HCT116 (cell line): ENCODE data around the gene PCGF2. TPM values are rescaled to one million over a fixed set of nuclear protein-coding genes. Genes with fewer than 3 reads are reported as not detected.

Experiments used
- ATAC-seq: fragments of 200-7000 bp; cut with Tn5 transposase; 2 replicates; pipeline ENCODE4 v1.9.1; 2020; ENCODE audit warnings: mild to moderate bottlenecking, moderate library complexity
- BruUV-seq: library from RNA; stranded (reverse); fragments of 400-500 nt; replicated peaks from 2 replicates; lab custom pipeline; 2021; lab: Mats Ljungman, UMichigan
- CTCF ChIA-PET: fragments of 300-600 bp; sonication (Branson Sonifier 250); formaldehyde crosslinking; loops from one replicate; lab custom pipeline; 2021; ENCODE audit warnings: antibody characterized with exemption; lab: Charles Lee
- POLR2A ChIA-PET: fragments of 300-600, 350-600 bp; sonication (Branson Sonifier 250); formaldehyde crosslinking; loops from one replicate; lab custom pipeline; 2021; ENCODE audit warnings: antibody characterized with exemption; lab: Charles Lee
- RAD21 ChIA-PET, 2 experiments: fragments of 300-600 bp; sonication (Branson Sonifier 250); formaldehyde crosslinking; loops; one replicate each; lab custom pipeline; 2023; ENCODE audit warnings: low total read pairs in 2 of 2; ENCODE audit not compliant: uncharacterized antibody in 2 of 2, unreplicated experiment in 2 of 2, low non-redundant PET in 1 of 2; lab: Charles Lee
- DNase-seq: peaks from one replicate; pipeline ENCODE4 v3.0.0-alpha.2; 2010; ENCODE audit warnings: low read depth, low spot score
- H2AFZ ChIP-seq: fragments of 200-600 bp; shearing (Covaris generic), sonication (generic); 2 replicates; pipeline ENCODE4 v1.6.1; 2017; ENCODE audit warnings: low read depth, mixed run types, mixed read lengths, antibody characterized with exemption, low read length; ENCODE audit not compliant: poor library complexity, severe bottlenecking
- H3K27ac ChIP-seq: 2 replicates; pipeline ENCODE4 v1.5.1; 2012; ENCODE audit warnings: low read depth, low read length
- H3K27me3 ChIP-seq: fragments of 200-600 bp; sonication (generic); 2 replicates; pipeline ENCODE4 v1.6.1; 2016; ENCODE audit warnings: mixed run types, low read length, mixed read lengths; ENCODE audit not compliant: insufficient read depth
- H3K36me3 ChIP-seq, 2 experiments: fragments of 200-500 bp in 1 of 2; fragments of 200-600 bp in 1 of 2; sonication (Bioruptor generic) in 1 of 2; sonication (generic) in 1 of 2; 2 replicates each; pipeline versions ENCODE4 v1.5.1 to v1.6.1; 2014 to 2016; ENCODE audit warnings: low read length in 2 of 2, inconsistent platforms in 1 of 2, mixed read lengths in 1 of 2, mixed run types in 1 of 2; ENCODE audit not compliant: insufficient read depth in 2 of 2, control insufficient read depth in 1 of 2
- H3K4me1 ChIP-seq, 2 experiments: fragments of 200-600 bp in 1 of 2; sonication (generic) in 1 of 2; 2 replicates each; pipeline versions ENCODE4 v1.5.1 to v1.6.1; 2012 to 2017; ENCODE audit warnings: low read length in 2 of 2, inconsistent platforms in 1 of 2, mild to moderate bottlenecking in 1 of 2, mixed read lengths in 1 of 2, mixed run types in 1 of 2, moderate library complexity in 1 of 2; ENCODE audit not compliant: insufficient read depth in 2 of 2, control insufficient read depth in 1 of 2
- H3K4me2 ChIP-seq: fragments of 200-600 bp; sonication (generic); 2 replicates; pipeline ENCODE4 v1.6.1; 2017; ENCODE audit warnings: mixed run types, low read length, mixed read lengths
- H3K4me3 ChIP-seq, 2 experiments: fragments of 200-600 bp in 1 of 2; sonication (generic) in 1 of 2; replicated peaks in 1 of 2; 2 replicates each; pipeline ENCODE4 v1.5.1; 2011 to 2016; ENCODE audit warnings: low read length in 2 of 2, control low read depth in 1 of 2, low read depth in 1 of 2, mild to moderate bottlenecking in 1 of 2, mixed read lengths in 1 of 2, mixed run types in 1 of 2
- H3K79me2 ChIP-seq: fragments of 200-600 bp; sonication (generic); 2 replicates; pipeline ENCODE4 v1.6.1; 2017; ENCODE audit warnings: mild to moderate bottlenecking, mixed run types, low read length, moderate library complexity, mixed read lengths; ENCODE audit not compliant: insufficient read depth
- H3K9ac ChIP-seq: fragments of 200-600 bp; sonication (generic); 2 replicates; pipeline ENCODE4 v1.6.1; 2016; ENCODE audit warnings: low read length, mixed read lengths
- H3K9me2 ChIP-seq: fragments of 200-600 bp; sonication (generic), shearing (Covaris generic); 2 replicates; pipeline ENCODE4 v1.6.1; 2017; ENCODE audit warnings: mixed run types, mild to moderate bottlenecking, moderate library complexity; ENCODE audit not compliant: insufficient read depth
- H3K9me3 ChIP-seq, 2 experiments: fragments of 200-500 bp in 1 of 2; fragments of 200-600 bp in 1 of 2; sonication (Bioruptor generic) in 1 of 2; sonication (generic) in 1 of 2; 2 replicates each; pipeline ENCODE4 v1.6.1; 2014 to 2017; ENCODE audit warnings: low read length in 2 of 2, mixed read lengths in 2 of 2, inconsistent platforms in 1 of 2, low read depth in 1 of 2, mild to moderate bottlenecking in 1 of 2, mixed run types in 1 of 2, moderate library complexity in 1 of 2; ENCODE audit not compliant: control insufficient read depth in 1 of 2, insufficient read depth in 1 of 2
- H4K20me1 ChIP-seq: fragments of 200-600 bp; sonication (generic), shearing (Covaris generic); 2 replicates; pipeline ENCODE4 v1.6.1; 2017; ENCODE audit warnings: mixed run types, mild to moderate bottlenecking, moderate library complexity; ENCODE audit not compliant: insufficient read depth
- CTCF ChIP-seq, 3 experiments: fragments of 200-600 bp in 1 of 3; sonication (generic) in 1 of 3; IDR thresholded peaks in 2 of 3; conservative IDR thresholded peaks in 1 of 3; 2 replicates each; pipeline ENCODE4 v1.5.1; 2012 to 2017; ENCODE audit warnings: low read depth in 2 of 3, low read length in 2 of 3, antibody characterized with exemption in 1 of 3, borderline replicate concordance in 1 of 3, control low read depth in 1 of 3, mild to moderate bottlenecking in 1 of 3, mixed read lengths in 1 of 3, mixed run types in 1 of 3, moderate library complexity in 1 of 3; ENCODE audit not compliant: insufficient read depth in 1 of 3
- EGR1 ChIP-seq: IDR thresholded peaks from 2 replicates; pipeline ENCODE4 v1.6.1; 2012; ENCODE audit warnings: low read depth
- JUND ChIP-seq: IDR thresholded peaks from 2 replicates; pipeline ENCODE4 v1.6.1; 2012
- SRF ChIP-seq: IDR thresholded peaks from 2 replicates; pipeline ENCODE4 v1.6.1; 2012; ENCODE audit warnings: low read depth
- intact Hi-C: fragments of 100-400 bp; cut with micrococcal nuclease; formaldehyde crosslinking; loops from 2 replicates; pipeline ENCODE4 v1.10.0; 2022
- total RNA-seq: library from RNA; stranded (reverse); gene quantifications from one replicate; pipeline ENCODE4 v1.2.1, GENCODE V29; 2021; ENCODE audit not compliant: unreplicated experiment

The PCGF2 gene
- total RNA-seq, 1 experiment from 2014 or later, result 64.6 TPM

- no peak overlapping the region for H3K4me3 ChIP-seq
- DNase-seq, result peak; percentile 24
- H3K9ac ChIP-seq, result no peak overlapping the region
- intact Hi-C loops, result loop anchor here (10.0 kb wide), 1 partner anchor 421 kb away; the partner anchor contains the start of gene PLXDC1
- H3K9me2 ChIP-seq, result no peaks in the 10 kb centered on the region
- TF ChIP-seq JUND (no peak), SRF (no peak), EGR1 (no peak), CTCF (IDR thresholded peaks at IDR 0.05 in 2 of 3, conservative IDR thresholded peaks at IDR 0.05 in 1 of 3; ENCODE audit: borderline replicate concordance in 1 of 3, insufficient read depth in 1 of 3, low read depth in 2 of 3, low read length in 2 of 3) (peak in 2 of 3 experiments; percentile 43 to 51; a peak in 4 of 6 replicates)
- TF ChIP-seq, all 23 proteins: peak for 1
- CTCF ChIA-PET, result interaction anchor here (0.9 to 2.5 kb wide), 13 partner anchors 12 to 176 kb away, joined by 3 to 19 read pairs (median 4); partner anchors contain the start of gene PCGF2
- Histone ChIP-seq H3K27ac (peak overlapping the region; percentile 47; the same call in 1 of the 2 replicates), H3K27me3 (no peaks in the 10 kb centered on the region), H3K36me3 (peaks cover 17 to 44% of the 10 kb centered on the region in 2 experiments), H3K79me2 (peaks cover 37% of the 10 kb centered on the region), H3K9me3 (no peaks in the 10 kb centered on the region), H2AFZ (no peak overlapping the region), H3K4me2 (no peak overlapping the region), H4K20me1 (no peaks in the 10 kb centered on the region), H3K4me1 (peaks cover 11 to 32% of the 10 kb centered on the region in 2 experiments; a peak in 3 of 4 replicates)
- no TSS peak for BruUV-seq
- ATAC-seq, result peak; percentile 24; the same call in 1 of the 2 replicates
- RAD21 ChIA-PET, result interaction anchor here in 1 of 2 experiments (0.7 to 1.4 kb wide), 2 partner anchors 45 to 56 kb away, joined by 3 to 4 read pairs; no protein-coding TSS in a partner anchor
- POLR2A ChIA-PET, result interaction anchor here (0.8 kb wide), 1 partner anchor 9 kb away, joined by 3 read pairs; no protein-coding TSS in a partner anchor
Observed at GRCh38 chr17:38733982-38734973, 13.9 kb downstream of the PCGF2 start.
